Heart left ventricle (tissue), 16 donors: Measurements from ENCODE around the gene SORT1. TPM values are rescaled to one million over a fixed set of nuclear protein-coding genes. Genes with fewer than 3 reads are reported as not detected.
A peak's percentile ranks its signal among the peaks of the same experiment; 100 is the strongest.

Source experiments
- ATAC-seq, 4 donors: fragments of 200-7000 bp; cut with Tn5 transposase; one replicate each; pipeline ENCODE4 v1.9.1; 2020 to 2022; ENCODE audit warnings: moderate library complexity in 4 of 4, mild to moderate bottlenecking in 3 of 4, moderate number of reproducible peaks in 1 of 4
- DNase-seq, 5 donors: peaks; one replicate each; pipeline ENCODE4 v3.0.0-alpha.2; 2020
- H3K27ac ChIP-seq, 12 donors: fragments of 200-600 bp; sonication (generic) in 4 of 12; one replicate each; pipeline versions ENCODE4 v1.5.0 to v1.8.0; 2016 to 2022; ENCODE audit warnings: mild to moderate bottlenecking in 2 of 12
- H3K27me3 ChIP-seq, 9 donors: fragments of 200-600 bp; sonication (generic) in 2 of 9; one replicate each; pipeline versions ENCODE4 v1.5.1 to v1.8.0; 2016 to 2022; ENCODE audit warnings: mild to moderate bottlenecking in 3 of 9
- H3K36me3 ChIP-seq, 9 donors: fragments of 200-600 bp; sonication (generic) in 2 of 9; one replicate each; pipeline versions ENCODE4 v1.5.0 to v1.8.0; 2018 to 2022; ENCODE audit warnings: mild to moderate bottlenecking in 2 of 9
- H3K4me1 ChIP-seq, 12 donors: fragments of 200-600 bp; sonication (generic) in 4 of 12; one replicate each; pipeline versions ENCODE4 v1.5.0 to v1.8.0; 2016 to 2022; ENCODE audit warnings: mild to moderate bottlenecking in 3 of 12
- H3K4me3 ChIP-seq, 12 donors: fragments of 200-600 bp; sonication (generic) in 4 of 12; one replicate each; pipeline versions ENCODE4 v1.5.0 to v1.8.0; 2017 to 2022; ENCODE audit warnings: mild to moderate bottlenecking in 9 of 12, moderate library complexity in 4 of 12
- H3K9me3 ChIP-seq, 12 donors: fragments of 200-600 bp; sonication (generic) in 4 of 12; one replicate each; pipeline versions ENCODE4 v1.5.0 to v1.8.0; 2016 to 2022; ENCODE audit warnings: mild to moderate bottlenecking in 1 of 12
- CTCF ChIP-seq, 12 donors: fragments of 200-600 bp; sonication (generic) in 4 of 12; IDR thresholded peaks; one replicate each; pipeline versions ENCODE4 v1.5.0 to v1.8.0; 2018 to 2022; ENCODE audit warnings: antibody characterized with exemption in 12 of 12, mild to moderate bottlenecking in 5 of 12
- POLR2A ChIP-seq, 2 donors: fragments of 450-650 bp; IDR thresholded peaks; one replicate each; pipeline ENCODE4 v1.6.1; 2017; ENCODE audit warnings: antibody characterized with exemption in 2 of 2, mild to moderate bottlenecking in 2 of 2, moderate library complexity in 2 of 2
- WGBS, 4 donors: extraction: QIAGEN DNeasy Blood & Tissue Kit in 2 of 4; methylation state at CpG; one replicate each; pipeline versions ENCODE4 v1.1.5 to v1.1.7; 2013 to 2018; 5-methylcytosine and 5-hydroxymethylcytosine counted together
- intact Hi-C, 10 donors: fragments of 100-400 bp; cut with DNase I; formaldehyde crosslinking; loops; one replicate each; pipeline versions ENCODE4 v1.11.1 to v1.14.2; 2022
- polyA plus RNA-seq, 2 donors: library from polyadenylated mRNA; stranded (reverse); fragments of 200-250 nt; gene quantifications; one replicate each; pipeline ENCODE4 v1.2.3, GENCODE V29; 2013
- total RNA-seq, 9 donors: library from RNA; depleted of rRNA in 2 of 9; stranded (reverse); fragments of >200 nt in 2 of 9; fragmentation: NEBNext Ultra II Directional in 3 of 9; extraction: Animal tissue kit (Norgen Biotek cat#: 25700) in 3 of 9; gene quantifications; one replicate each; pipeline versions ENCODE4 v1.1.0 to v1.2.4, GENCODE V29; 2016 to 2023
- donor health status: ischemic (EF 13 %, LVEDD 7.1; RV severe dilation, severe dysfunction).
- donor health status: healthy with polysubstance abuse.
- donor health status: DM: no; HTN: yes; CAD: no.
- donor health status: DM: no; HTN: no; CAD: no.
- donor health status: ischemic (EF 25% LVEDD 6.9; RV normal size, moderate dysfunction).
- donor health status: ischemic (EF 25% LVEDD 5.7; RV mildly dilated, moderate dysfunction).
- donor health status: healthy.
- donor health status: DM: yes; HTN: yes; CAD: no.
- donor health status: ischemic (EF 35%, LVEDD 5.7; RV mildly dilated, moderate dysfunction).
- donor health status: nonischemic (EF 11% LVEDD 7.7; RV severe dilation, severe dysfunction).
- donor health status: DM: yes; HTN: yes; CAD: no.
- donor health status: PGD.
- donor health status: ischemic (EF 29% LVEDD 5.4; RV normal size, mild dysfunction).
- donor health status: nonischemic (EF 23%, LVEDD 6.1; RV moderate dilation, normal function).

The SORT1 gene
- total and polyA plus RNA-seq, 11 donors, result 36.9 to 346 (median 145) TPM

DNA sequence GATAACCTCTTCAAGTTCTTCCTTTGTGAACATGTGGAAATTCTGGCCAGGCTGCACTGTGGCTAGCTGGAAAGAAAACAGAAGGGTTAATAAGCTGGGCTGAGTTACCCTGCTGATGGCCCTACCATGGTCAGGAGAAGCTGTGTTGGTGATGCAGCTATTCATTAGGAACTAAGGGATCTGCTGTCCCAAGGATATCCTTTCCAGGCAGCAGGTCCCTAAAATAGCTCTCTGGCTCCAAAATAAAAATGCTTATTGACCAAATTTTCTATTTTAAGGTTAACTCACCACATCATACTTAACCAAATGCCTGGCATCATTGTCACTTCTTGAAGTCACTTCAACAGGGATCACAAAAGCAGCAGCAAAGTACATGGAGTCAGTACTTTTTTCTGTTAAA lies 4.3 kb upstream of the SORT1 start:
- Histone ChIP-seq H3K36me3 (peaks cover 0 to 71% (median 54%) of the 10 kb centered on the region in 9 donors), H3K4me3 (no peak overlapping the region), H3K9me3 (no peaks in the 10 kb centered on the region), H3K27ac (peak overlapping the region in 7 of 12 donors; percentile 15 to 57 (median 41)), H3K27me3 (no peaks in the 10 kb centered on the region), H3K4me1 (peaks cover 0 to 20% (median 13%) of the 10 kb centered on the region in 12 donors)
- DNase-seq, result no peak
- intact Hi-C loops, result loop anchor here in 3 of 10 donors (5.0 kb wide), 1 partner anchor 140 kb away; no protein-coding TSS in a partner anchor
- TF ChIP-seq CTCF (IDR thresholded peaks at IDR 0.05) (no peak), POLR2A (IDR thresholded peaks at IDR 0.05) (no peak)
- peak in 2 of 4 donors; percentile 15 to 28 for ATAC-seq

GRCh38 chr1:109400035-109400655 lies 2.4 kb upstream of the SORT1 start:
- Histone ChIP-seq H3K4me3 (no peak overlapping the region), H3K27me3 (no peaks in the 10 kb centered on the region), H3K4me1 (peaks cover 3 to 37% (median 26%) of the 10 kb centered on the region in 12 donors), H3K9me3 (no peaks in the 10 kb centered on the region), H3K27ac (no peak overlapping the region), H3K36me3 (peaks cover 0 to 53% (median 35%) of the 10 kb centered on the region in 9 donors)
- no peak for DNase-seq
- TF ChIP-seq POLR2A (IDR thresholded peaks at IDR 0.05) (no peak), CTCF (IDR thresholded peaks at IDR 0.05) (no peak)
- intact Hi-C loops, result loop anchor here in 5 of 10 donors (1.0 to 5.0 kb wide), 3 partner anchors 123 to 138 kb away; no protein-coding TSS in a partner anchor
- no peak for ATAC-seq
- WGBS, 4 donors, result 90 to 97% (median 92%) methylated on average over 3 of the region's 3 CpGs

GRCh38 chr1:109399326-109399957 lies 1.7 kb upstream of the SORT1 start:
- Histone ChIP-seq H3K4me1 (peaks cover 3 to 41% (median 28%) of the 10 kb centered on the region in 12 donors), H3K9me3 (no peaks in the 10 kb centered on the region), H3K36me3 (peaks cover 0 to 46% (median 28%) of the 10 kb centered on the region in 9 donors), H3K4me3 (no peak overlapping the region), H3K27me3 (no peaks in the 10 kb centered on the region), H3K27ac (no peak overlapping the region)
- TF ChIP-seq CTCF (IDR thresholded peaks at IDR 0.05), result peak; percentile 50 to 77 (median 67)
- no peak for TF ChIP-seq POLR2A (IDR thresholded peaks at IDR 0.05)
- intact Hi-C loops, result loop anchor here (1.0 to 10.0 kb wide), 9 partner anchors 37 to 137 kb away; partner anchors contain the start of gene PSRC1 (in 2 of the 10)
- WGBS, 4 donors, result 33 to 42% (median 40%) methylated on average over 2 of the region's 2 CpGs
- peak in 1 of 4 donors; percentile 10 for ATAC-seq
- DNase-seq, result peak in 1 of 5 donors; percentile 28
